Caco-2 (cell line): Measurements from ENCODE around the gene WDPCP. TPM values are rescaled to one million over a fixed set of nuclear protein-coding genes. Genes with fewer than 3 reads are reported as not detected.

Source experiments
- BruUV-seq: library from RNA; stranded (reverse); fragments of 400-500 nt; replicated peaks from 2 replicates; lab custom pipeline; 2021; lab: Mats Ljungman, UMichigan
- CTCF ChIA-PET: fragments of 300-600 bp; sonication (Branson Sonifier 250); formaldehyde crosslinking; loops from one replicate; lab custom pipeline; 2022; ENCODE audit warnings: antibody characterized with exemption; lab: Charles Lee
- POLR2A ChIA-PET: fragments of 300-600 bp; sonication (Branson Sonifier 250); formaldehyde crosslinking; loops from one replicate; lab custom pipeline; 2022; ENCODE audit warnings: antibody characterized with exemption; lab: Charles Lee
- DNase-seq, 2 experiments: peaks; one replicate each; pipeline versions ENCODE4 v3.0.0 to v3.0.0-alpha.2; 2020 to 2022
- H3K27me3 ChIP-seq: replicated peaks from 2 replicates; pipeline ENCODE4 v1.6.0; 2011; ENCODE audit warnings: low read length; ENCODE audit not compliant: control insufficient read depth, insufficient read depth
- H3K36me3 ChIP-seq: 2 replicates; pipeline ENCODE4 v1.5.1; 2011; ENCODE audit warnings: low read length; ENCODE audit not compliant: control insufficient read depth, insufficient read depth
- H3K4me1 ChIP-seq: fragments of 250-450 bp; sonication (Bioruptor Pico); 2 replicates; pipeline ENCODE4 v1.5.1; 2020; ENCODE audit warnings: mild to moderate bottlenecking
- H3K4me3 ChIP-seq: 2 replicates; pipeline ENCODE4 v1.5.1; 2011; ENCODE audit warnings: low read depth, mild to moderate bottlenecking, control low read depth, low read length
- H3K9me3 ChIP-seq: fragments of 250-450 bp; sonication (Bioruptor Pico); 2 replicates; pipeline ENCODE4 v1.5.1; 2020; ENCODE audit warnings: mild to moderate bottlenecking, moderate library complexity
- H3K27ac Mint-ChIP-seq: one replicate; pipeline ENCODE4 v1.8.0; 2022; ENCODE audit warnings: mixed read lengths; ENCODE audit not compliant: unreplicated experiment
- H3K27me3 Mint-ChIP-seq: one replicate; pipeline ENCODE4 v1.8.0; 2022; ENCODE audit warnings: mixed read lengths; ENCODE audit not compliant: insufficient read depth, unreplicated experiment
- H3K36me3 Mint-ChIP-seq: one replicate; pipeline ENCODE4 v1.8.0; 2022; ENCODE audit warnings: mild to moderate bottlenecking, mixed read lengths; ENCODE audit not compliant: insufficient read depth, unreplicated experiment
- H3K4me1 Mint-ChIP-seq: one replicate; pipeline ENCODE4 v1.8.0; 2022; ENCODE audit warnings: low read depth, mixed read lengths; ENCODE audit not compliant: unreplicated experiment
- H3K4me3 Mint-ChIP-seq: one replicate; pipeline ENCODE4 v1.8.0; 2022; ENCODE audit warnings: mild to moderate bottlenecking, moderate library complexity, mixed read lengths; ENCODE audit not compliant: unreplicated experiment
- H3K9me3 Mint-ChIP-seq: one replicate; pipeline ENCODE4 v1.8.0; 2022; ENCODE audit warnings: mixed read lengths; ENCODE audit not compliant: unreplicated experiment
- CTCF ChIP-seq, 2 experiments: fragments of 200-600 bp in 1 of 2; IDR thresholded peaks; 1 replicate in 1 of 2; 2 replicates in 1 of 2; pipeline versions ENCODE4 v1.5.1 to v1.8.0; 2011 to 2022; ENCODE audit warnings: antibody characterized with exemption in 1 of 2, control low read depth in 1 of 2, inconsistent platforms in 1 of 2, low read depth in 1 of 2, low read length in 1 of 2, mild to moderate bottlenecking in 1 of 2, moderate library complexity in 1 of 2; ENCODE audit not compliant: insufficient read depth in 1 of 2, severe bottlenecking in 1 of 2, unreplicated experiment in 1 of 2
- intact Hi-C: fragments of 100-400 bp; cut with micrococcal nuclease; formaldehyde crosslinking; loops from one replicate; pipeline ENCODE4 v1.10.0; 2022; ENCODE audit not compliant: unreplicated experiment
- total RNA-seq: library from RNA; stranded (reverse); gene quantifications from 2 replicates; pipeline ENCODE4 v1.2.3, GENCODE V29; 2022

Gene WDPCP
- total RNA-seq, 1 experiment from 2014 or later, result 16.2 TPM

- Mint-ChIP-seq H3K36me3 (no peaks in the 10 kb centered on the region), H3K27me3 (no peaks in the 10 kb centered on the region), H3K9me3 (no peaks in the 10 kb centered on the region), H3K4me1 (no peaks in the 10 kb centered on the region), H3K27ac (no peak overlapping the region), H3K4me3 (no peak overlapping the region)
- ChIA-PET CTCF (no interaction called here), POLR2A (no interaction called here)
- Histone ChIP-seq H3K36me3 (no peaks in the 10 kb centered on the region), H3K9me3 (no peaks in the 10 kb centered on the region), H3K27me3 (no peaks in the 10 kb centered on the region), H3K4me3 (no peak overlapping the region), H3K4me1 (no peaks in the 10 kb centered on the region)
- no peak for TF ChIP-seq CTCF (IDR thresholded peaks at IDR 0.05; ENCODE audit: insufficient read depth in 1 of 2, low read depth in 1 of 2, low read length in 1 of 2, severe bottlenecking in 1 of 2, unreplicated experiment in 1 of 2)
- DNase-seq, result no peak
- intact Hi-C loops, result no loop called here
- BruUV-seq, result no TSS peak
Observed at GRCh38 chr2:63438181-63438580, 150.1 kb downstream of the WDPCP start.

DNA sequence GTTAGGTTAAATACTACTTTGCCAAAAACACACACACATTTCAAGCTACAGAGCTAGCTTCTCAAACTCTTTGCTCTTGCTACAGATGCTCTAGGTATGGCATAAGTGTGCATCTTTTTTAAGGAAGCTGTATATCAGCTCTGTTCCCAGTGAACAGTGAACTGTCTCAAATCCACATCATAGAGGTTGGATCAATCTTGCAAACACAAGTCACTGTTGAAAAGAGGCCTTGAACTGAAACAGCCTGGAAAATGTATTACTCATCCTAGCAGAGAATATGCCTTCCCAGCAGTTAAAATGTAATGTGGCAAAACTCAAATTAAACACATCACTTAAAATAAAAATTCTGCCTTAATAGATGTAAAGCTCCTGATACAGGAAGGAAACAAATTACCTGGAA lies 151.8 kb downstream of the WDPCP start:
- no TSS peak for BruUV-seq
- H3K4me1 ChIP-seq, result no peaks in the 10 kb centered on the region
- DNase-seq, result no peak
- CTCF ChIA-PET, result no interaction called here
- Mint-ChIP-seq H3K27ac (no peak overlapping the region), H3K27me3 (no peaks in the 10 kb centered on the region), H3K9me3 (no peaks in the 10 kb centered on the region), H3K4me3 (no peak overlapping the region), H3K36me3 (no peaks in the 10 kb centered on the region), H3K4me1 (no peaks in the 10 kb centered on the region)
- H3K36me3 ChIP-seq, result no peaks in the 10 kb centered on the region
- no peaks in the 10 kb centered on the region for H3K27me3 ChIP-seq
- H3K9me3 ChIP-seq, result no peaks in the 10 kb centered on the region
- intact Hi-C loops, result no loop called here
- TF ChIP-seq CTCF (IDR thresholded peaks at IDR 0.05; ENCODE audit: insufficient read depth in 1 of 2, low read depth in 1 of 2, low read length in 1 of 2, severe bottlenecking in 1 of 2, unreplicated experiment in 1 of 2), result no peak
- POLR2A ChIA-PET, result no interaction called here
- H3K4me3 ChIP-seq, result no peak overlapping the region

DNA sequence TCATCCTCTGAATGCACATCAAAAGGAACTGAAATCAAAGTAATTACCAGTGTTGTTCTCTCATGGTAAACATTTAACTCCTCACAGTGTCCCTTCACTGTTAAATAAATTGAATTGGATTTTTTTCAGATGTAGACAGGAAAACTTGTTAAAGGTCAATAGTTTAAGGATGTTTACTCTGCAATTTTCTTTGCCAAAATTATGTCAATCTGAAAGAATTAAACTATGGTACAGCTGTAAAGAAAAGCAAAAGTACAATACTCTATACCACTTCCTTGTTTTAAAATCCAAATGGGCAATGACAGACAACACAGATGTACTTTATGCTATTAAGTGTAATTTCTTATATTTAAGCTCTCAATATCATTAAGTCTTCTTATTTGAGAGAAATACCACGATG lies 153.2 kb downstream of the WDPCP start:
- no peak overlapping the region for H3K4me3 ChIP-seq
- CTCF ChIA-PET, result no interaction called here
- no peak for TF ChIP-seq CTCF (IDR thresholded peaks at IDR 0.05; ENCODE audit: insufficient read depth in 1 of 2, low read depth in 1 of 2, low read length in 1 of 2, severe bottlenecking in 1 of 2, unreplicated experiment in 1 of 2)
- H3K36me3 ChIP-seq, result no peaks in the 10 kb centered on the region
- Mint-ChIP-seq H3K27ac (no peak overlapping the region), H3K36me3 (no peaks in the 10 kb centered on the region), H3K9me3 (no peaks in the 10 kb centered on the region), H3K27me3 (no peaks in the 10 kb centered on the region), H3K4me1 (no peaks in the 10 kb centered on the region), H3K4me3 (no peak overlapping the region)
- DNase-seq, result no peak
- POLR2A ChIA-PET, result no interaction called here
- BruUV-seq, result no TSS peak
- H3K9me3 ChIP-seq, result no peaks in the 10 kb centered on the region
- H3K4me1 ChIP-seq, result no peaks in the 10 kb centered on the region
- intact Hi-C loops, result no loop called here
- H3K27me3 ChIP-seq, result no peaks in the 10 kb centered on the region
